Neural progenitor cell (in vitro differentiated cells): ENCODE results near the gene ZNF273.

Source experiments
- EZH2 ChIP-seq: fragments of 200-600 bp; sonication (generic); IDR thresholded peaks from 2 replicates; pipeline ENCODE4 v1.6.1; 2017; ENCODE audit warnings: antibody characterized with exemption, mild to moderate bottlenecking, moderate library complexity
- EZH2phosphoT487 ChIP-seq: fragments of 200-600 bp; sonication (generic); IDR thresholded peaks from 2 replicates; pipeline ENCODE4 v1.6.1; 2017; ENCODE audit warnings: antibody characterized with exemption
- TF ChIP-seq, protein P1 (sequence below): fragments of 200-600 bp; sonication (generic); IDR thresholded peaks from 2 replicates; pipeline ENCODE4 v1.5.1; 2017; ENCODE audit warnings: antibody characterized with exemption, mild to moderate bottlenecking

DNA sequence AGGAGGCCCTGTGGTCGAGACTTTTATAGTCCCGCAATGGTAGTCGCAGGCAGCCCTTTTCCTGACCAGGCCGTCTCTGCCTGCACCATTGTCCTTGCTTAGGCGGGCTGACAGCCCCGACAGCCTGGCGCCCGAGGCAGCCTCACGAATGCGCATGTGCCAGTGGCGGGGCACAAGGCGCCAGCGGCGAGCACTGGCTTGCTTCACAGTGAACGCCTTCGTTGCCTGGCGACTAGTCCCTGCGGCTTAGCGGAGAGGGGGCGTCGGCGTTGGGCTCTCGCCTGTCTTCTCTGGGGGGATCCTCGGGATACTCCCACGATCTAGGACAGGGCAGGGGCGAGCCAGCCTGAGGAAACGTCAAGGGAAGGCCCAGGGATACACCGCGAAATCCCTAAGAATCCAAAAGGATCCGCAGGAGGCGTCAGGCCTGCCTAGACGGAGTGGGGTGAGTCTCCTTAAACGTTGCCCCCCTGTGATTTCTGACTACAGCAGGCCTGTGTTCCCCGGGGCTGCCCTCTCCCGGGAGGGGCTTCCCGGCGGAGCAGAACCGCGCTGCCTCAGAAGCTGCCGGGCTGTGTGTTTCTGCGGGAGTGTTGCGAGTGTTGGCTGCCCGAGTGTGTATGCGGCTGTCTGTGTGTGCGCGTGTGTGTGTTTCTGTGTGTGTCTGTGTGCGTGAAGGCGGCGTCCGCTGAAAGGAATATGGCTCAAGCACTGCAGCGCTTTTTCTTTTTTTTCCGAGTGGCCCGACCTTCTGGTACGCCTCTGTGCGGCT lies 20.5 kb upstream of the ZNF273 start:
- TF ChIP-seq, protein P1, sequence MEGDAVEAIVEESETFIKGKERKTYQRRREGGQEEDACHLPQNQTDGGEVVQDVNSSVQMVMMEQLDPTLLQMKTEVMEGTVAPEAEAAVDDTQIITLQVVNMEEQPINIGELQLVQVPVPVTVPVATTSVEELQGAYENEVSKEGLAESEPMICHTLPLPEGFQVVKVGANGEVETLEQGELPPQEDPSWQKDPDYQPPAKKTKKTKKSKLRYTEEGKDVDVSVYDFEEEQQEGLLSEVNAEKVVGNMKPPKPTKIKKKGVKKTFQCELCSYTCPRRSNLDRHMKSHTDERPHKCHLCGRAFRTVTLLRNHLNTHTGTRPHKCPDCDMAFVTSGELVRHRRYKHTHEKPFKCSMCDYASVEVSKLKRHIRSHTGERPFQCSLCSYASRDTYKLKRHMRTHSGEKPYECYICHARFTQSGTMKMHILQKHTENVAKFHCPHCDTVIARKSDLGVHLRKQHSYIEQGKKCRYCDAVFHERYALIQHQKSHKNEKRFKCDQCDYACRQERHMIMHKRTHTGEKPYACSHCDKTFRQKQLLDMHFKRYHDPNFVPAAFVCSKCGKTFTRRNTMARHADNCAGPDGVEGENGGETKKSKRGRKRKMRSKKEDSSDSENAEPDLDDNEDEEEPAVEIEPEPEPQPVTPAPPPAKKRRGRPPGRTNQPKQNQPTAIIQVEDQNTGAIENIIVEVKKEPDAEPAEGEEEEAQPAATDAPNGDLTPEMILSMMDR: no peak
- no peak for TF ChIP-seq EZH2phosphoT487
- TF ChIP-seq EZH2: no peak
